ENCODE data around the gene TTC34.

The TTC34 gene

DNA sequence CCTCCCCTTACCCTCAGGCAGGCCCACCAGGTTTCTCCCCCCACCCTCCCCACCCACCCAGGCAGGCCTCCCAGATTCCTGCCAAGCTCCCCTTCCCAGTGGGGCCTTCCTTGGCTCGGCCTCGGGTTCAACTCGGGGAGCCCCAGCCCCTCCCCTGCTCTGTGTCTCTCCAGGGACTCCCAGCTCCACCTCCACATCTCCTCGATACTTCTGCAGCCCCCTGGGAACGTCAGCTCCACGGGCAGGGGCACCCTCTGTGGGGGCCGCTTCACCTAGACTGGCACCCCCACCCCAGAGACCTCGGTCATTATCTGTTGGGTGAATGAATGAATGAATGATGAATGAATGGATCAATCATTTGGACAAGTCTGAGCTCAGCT lies 169.5 kb downstream of the TTC34 start:
- TF ChIP-seq, protein P1, sequence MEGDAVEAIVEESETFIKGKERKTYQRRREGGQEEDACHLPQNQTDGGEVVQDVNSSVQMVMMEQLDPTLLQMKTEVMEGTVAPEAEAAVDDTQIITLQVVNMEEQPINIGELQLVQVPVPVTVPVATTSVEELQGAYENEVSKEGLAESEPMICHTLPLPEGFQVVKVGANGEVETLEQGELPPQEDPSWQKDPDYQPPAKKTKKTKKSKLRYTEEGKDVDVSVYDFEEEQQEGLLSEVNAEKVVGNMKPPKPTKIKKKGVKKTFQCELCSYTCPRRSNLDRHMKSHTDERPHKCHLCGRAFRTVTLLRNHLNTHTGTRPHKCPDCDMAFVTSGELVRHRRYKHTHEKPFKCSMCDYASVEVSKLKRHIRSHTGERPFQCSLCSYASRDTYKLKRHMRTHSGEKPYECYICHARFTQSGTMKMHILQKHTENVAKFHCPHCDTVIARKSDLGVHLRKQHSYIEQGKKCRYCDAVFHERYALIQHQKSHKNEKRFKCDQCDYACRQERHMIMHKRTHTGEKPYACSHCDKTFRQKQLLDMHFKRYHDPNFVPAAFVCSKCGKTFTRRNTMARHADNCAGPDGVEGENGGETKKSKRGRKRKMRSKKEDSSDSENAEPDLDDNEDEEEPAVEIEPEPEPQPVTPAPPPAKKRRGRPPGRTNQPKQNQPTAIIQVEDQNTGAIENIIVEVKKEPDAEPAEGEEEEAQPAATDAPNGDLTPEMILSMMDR (IDR thresholded peaks at IDR 0.05; ENCODE audit: insufficient read depth, low read length, poor library complexity, severe bottlenecking), result no peak

DNA sequence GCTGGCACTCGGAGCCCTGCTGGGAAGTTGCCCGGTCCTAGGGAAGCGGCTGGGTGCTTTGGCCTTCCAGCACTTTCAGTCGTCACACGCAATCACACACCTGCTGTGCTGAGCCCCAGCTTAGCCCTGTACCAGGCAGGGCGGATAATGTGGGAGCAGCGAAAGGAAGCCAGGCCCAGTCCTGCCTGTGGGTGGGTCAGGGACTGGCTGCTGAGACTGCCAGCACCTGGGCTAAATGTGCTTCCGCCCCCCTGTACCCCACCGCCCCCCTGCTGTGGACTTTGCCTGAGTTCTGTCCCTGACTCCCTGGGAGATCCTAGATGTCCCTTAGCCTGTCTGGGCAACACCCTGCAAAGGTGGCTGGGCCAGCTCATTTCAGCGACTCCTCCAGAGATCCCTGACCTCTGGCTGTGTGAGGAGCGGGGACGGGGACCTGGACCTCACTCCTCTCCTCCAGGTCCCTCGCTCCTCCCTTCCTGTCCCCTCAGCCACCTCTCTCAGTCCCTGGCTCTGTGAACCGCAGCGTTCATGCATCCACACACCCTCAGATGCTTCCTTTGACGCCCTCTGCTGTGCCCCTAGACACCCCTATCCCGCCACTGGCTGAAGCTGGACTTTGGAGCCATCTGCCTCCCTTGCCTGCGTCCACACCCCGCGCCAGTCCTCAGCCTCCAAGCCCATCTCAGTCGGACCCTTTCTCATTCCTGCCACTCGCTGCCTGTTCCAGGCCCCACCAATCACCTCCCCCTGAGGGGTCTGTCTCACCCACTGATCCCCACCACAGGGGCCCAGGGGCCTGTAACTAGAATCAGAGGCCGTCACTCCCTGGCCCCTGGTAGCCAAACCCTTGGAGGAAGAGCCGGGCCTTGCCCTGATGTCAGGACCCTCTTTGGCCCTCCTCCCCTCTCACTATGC lies 170.1 kb downstream of the TTC34 start:
- no peak for DNase-seq (ENCODE audit: extremely low read depth, insufficient read length)
- Histone ChIP-seq H3K4me3 (replicated peaks; ENCODE audit: low read depth, low read length) (no peak overlapping the region), H3K36me3 (ENCODE audit: control insufficient read depth, insufficient read depth, low read length) (no peaks in the 10 kb centered on the region), H3K27me3 (replicated peaks; ENCODE audit: control insufficient read depth, insufficient read depth, low read length) (no peaks in the 10 kb centered on the region)
- TF ChIP-seq, protein P1 (IDR thresholded peaks at IDR 0.05; ENCODE audit: insufficient read depth, low read length, poor library complexity, severe bottlenecking), result no peak

More for the DNA sequence above, 169.5 kb downstream of the TTC34 start:
- Histone ChIP-seq H3K36me3 (ENCODE audit: control insufficient read depth, insufficient read depth, low read length) (no peaks in the 10 kb centered on the region), H3K27me3 (replicated peaks; ENCODE audit: control insufficient read depth, insufficient read depth, low read length) (no peaks in the 10 kb centered on the region), H3K4me3 (replicated peaks; ENCODE audit: low read depth, low read length) (no peak overlapping the region)
- DNase-seq (ENCODE audit: extremely low read depth, insufficient read length), result no peak

DNA sequence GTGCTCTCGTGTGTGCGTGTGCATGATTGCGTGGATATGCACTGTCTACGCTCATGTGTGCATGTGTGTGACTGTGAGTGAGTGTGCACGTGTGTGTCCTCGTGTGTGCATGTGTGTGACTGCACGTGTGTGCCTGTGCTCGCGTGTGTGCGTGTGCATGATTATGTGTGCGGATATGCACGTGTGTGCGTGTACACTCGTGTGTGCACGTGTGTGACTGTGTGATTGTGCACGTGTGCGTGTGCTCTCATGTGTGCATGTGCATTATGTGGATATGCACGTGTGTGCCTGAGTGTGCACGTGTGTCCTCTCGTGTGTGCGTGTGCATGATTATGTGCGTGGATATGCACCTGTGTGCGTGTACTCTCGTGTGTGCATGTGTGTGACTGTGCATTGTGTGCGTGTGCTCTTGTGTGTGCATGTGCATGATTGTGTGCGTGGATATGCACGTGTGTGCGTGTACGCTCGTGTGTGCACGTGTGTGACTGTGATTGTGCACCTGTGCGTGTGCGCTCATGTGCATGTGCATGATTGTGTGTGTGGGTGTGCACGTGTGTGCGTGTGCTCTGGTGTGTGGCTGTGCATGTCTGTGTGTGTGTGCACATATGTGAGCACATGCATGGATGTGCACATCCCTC lies 170.9 kb downstream of the TTC34 start:
- H3K4me3 ChIP-seq (replicated peaks; ENCODE audit: low read depth, low read length), result no peak overlapping the region
- TF ChIP-seq, protein P1 (IDR thresholded peaks at IDR 0.05; ENCODE audit: insufficient read depth, low read length, poor library complexity, severe bottlenecking), result no peak
- no peak for DNase-seq (ENCODE audit: extremely low read depth, insufficient read length)
- H3K36me3 ChIP-seq (ENCODE audit: control insufficient read depth, insufficient read depth, low read length), result no peaks in the 10 kb centered on the region
- no peaks in the 10 kb centered on the region for H3K27me3 ChIP-seq (replicated peaks; ENCODE audit: control insufficient read depth, insufficient read depth, low read length)

DNA sequence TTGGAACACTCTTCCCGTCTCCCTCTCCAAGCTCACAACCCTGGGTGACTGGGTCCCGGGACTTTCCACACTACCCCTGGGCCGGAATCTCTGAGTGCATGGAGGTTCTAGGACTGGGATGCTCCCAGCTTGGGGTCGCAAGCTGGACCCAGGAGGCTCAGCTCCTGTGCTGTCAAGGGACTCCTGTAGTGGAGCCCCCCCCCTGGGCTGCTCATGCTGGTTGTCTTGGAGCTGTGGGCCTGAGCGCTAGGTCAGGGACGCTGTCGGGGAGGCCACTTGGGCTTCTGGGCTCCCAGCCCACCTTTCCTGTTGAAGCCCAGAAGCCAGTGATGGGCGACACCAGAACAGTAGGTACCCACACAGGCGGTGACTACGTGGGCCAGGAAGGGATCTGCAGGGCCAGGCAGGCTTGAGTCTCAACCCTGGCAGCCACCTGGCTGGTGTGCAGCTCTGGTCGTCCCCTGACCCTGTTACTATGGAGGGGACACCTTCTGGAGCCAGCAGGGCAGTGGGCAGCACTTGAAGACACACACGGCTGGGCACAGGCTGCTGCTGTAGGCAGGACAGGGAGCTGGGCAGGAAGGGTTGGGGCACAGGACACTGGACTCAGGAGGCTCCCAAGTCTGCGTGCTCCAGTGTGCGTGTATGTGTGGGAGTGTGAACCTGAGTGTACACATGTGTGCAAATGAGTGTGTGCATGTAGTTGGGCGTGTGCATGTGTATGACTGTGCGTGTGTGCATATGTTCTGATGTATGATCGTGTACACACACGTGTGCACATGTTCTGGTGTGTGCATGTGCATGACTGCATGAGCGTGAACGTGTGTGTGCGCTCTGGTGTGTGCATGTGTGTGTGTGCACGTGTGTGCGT lies 171.6 kb downstream of the TTC34 start:
- H3K4me3 ChIP-seq (replicated peaks; ENCODE audit: low read depth, low read length), result no peak overlapping the region
- no peaks in the 10 kb centered on the region for H3K27me3 ChIP-seq (replicated peaks; ENCODE audit: control insufficient read depth, insufficient read depth, low read length)
- H3K36me3 ChIP-seq (ENCODE audit: control insufficient read depth, insufficient read depth, low read length), result no peaks in the 10 kb centered on the region
- DNase-seq (ENCODE audit: extremely low read depth, insufficient read length), result no peak
- TF ChIP-seq, protein P1 (IDR thresholded peaks at IDR 0.05; ENCODE audit: insufficient read depth, low read length, poor library complexity, severe bottlenecking), result no peak

DNA sequence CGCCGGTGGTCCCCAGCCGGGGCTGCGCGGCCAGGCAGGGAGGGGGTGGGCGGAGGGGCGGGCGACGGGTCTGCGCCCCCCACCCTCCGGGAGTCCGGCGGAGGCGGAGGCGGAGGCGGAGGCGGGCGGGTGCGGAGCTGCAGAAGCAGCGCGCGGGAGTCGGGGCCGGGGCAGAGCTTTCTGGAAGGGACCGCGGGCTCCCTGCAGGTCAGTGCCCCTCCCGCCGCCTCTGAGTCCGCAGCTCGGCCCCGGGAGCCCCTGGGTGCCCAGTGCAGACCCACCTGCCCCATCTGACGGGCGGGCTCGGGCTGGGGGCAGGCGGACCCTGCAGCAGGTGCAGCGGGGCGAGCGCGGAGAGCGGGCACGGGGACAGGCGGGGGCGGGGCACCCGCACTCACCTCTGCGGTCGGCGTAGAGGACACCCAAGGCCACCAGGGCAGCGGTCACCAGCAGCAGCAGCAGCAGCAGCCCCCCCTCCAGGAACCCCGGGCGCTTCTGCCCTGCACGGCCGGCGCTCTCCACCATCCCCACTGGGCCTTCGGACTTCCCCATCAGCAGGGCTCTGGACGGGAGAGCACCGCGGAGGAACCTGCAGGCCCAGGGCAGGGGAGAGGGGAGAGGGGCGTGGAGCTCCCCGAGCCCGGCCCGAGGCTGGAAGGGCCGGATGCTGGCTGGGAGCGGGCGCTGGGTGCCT lies 172.4 kb downstream of the TTC34 start:
- no peak for DNase-seq (ENCODE audit: extremely low read depth, insufficient read length)
- TF ChIP-seq, protein P1 (IDR thresholded peaks at IDR 0.05; ENCODE audit: insufficient read depth, low read length, poor library complexity, severe bottlenecking), result no peak
- Histone ChIP-seq H3K4me3 (replicated peaks; ENCODE audit: low read depth, low read length) (no peak overlapping the region), H3K27me3 (replicated peaks; ENCODE audit: control insufficient read depth, insufficient read depth, low read length) (no peaks in the 10 kb centered on the region), H3K36me3 (ENCODE audit: control insufficient read depth, insufficient read depth, low read length) (no peaks in the 10 kb centered on the region)

Measured in GM06990 (cell line).